ENCODE measurements around the gene CIDEA. TPM values are rescaled to one million over a fixed set of nuclear protein-coding genes. Genes with fewer than 3 reads are reported as not detected.
A peak's percentile ranks its signal among the peaks of the same experiment; 100 is the strongest.

The CIDEA gene
- total RNA-seq, 1 donor from 2014 or later, result not detected

GRCh38 chr18:12274793-12275192 lies 20.6 kb downstream of the CIDEA start:
- DNase-seq (ENCODE audit: low read depth), result no peak

GRCh38 chr18:12276736-12277554 lies 22.8 kb downstream of the CIDEA start:
- no peak for DNase-seq (ENCODE audit: low read depth)

- DNase-seq (ENCODE audit: low read depth), result no peak
Observed at GRCh38 chr18:12278215-12278671, 24.1 kb downstream of the CIDEA start.

GRCh38 chr18:12278741-12279682 lies 24.9 kb downstream of the CIDEA start:
- DNase-seq (ENCODE audit: low read depth), result peak; percentile 85

- no peak for DNase-seq (ENCODE audit: low read depth)
Observed at GRCh38 chr18:12279781-12280531, 25.8 kb downstream of the CIDEA start.

GRCh38 chr18:12281861-12282260 lies 27.7 kb downstream of the CIDEA start:
- DNase-seq (ENCODE audit: low read depth), result no peak

- peak; percentile 61 for DNase-seq (ENCODE audit: low read depth)
Observed at GRCh38 chr18:12282442-12283039, 28.4 kb downstream of the CIDEA start.

- peak; percentile 47 for DNase-seq (ENCODE audit: low read depth)
Observed at GRCh38 chr18:12283256-12283655, 29.1 kb downstream of the CIDEA start.

GRCh38 chr18:12283666-12284065 lies 29.5 kb downstream of the CIDEA start:
- DNase-seq (ENCODE audit: low read depth), result no peak

- DNase-seq (ENCODE audit: low read depth), result no peak
Observed at GRCh38 chr18:12287131-12287681, 33.0 kb downstream of the CIDEA start.

- DNase-seq (ENCODE audit: low read depth), result peak; percentile 86
Observed at GRCh38 chr18:12287684-12288402, 33.7 kb downstream of the CIDEA start.

- DNase-seq (ENCODE audit: low read depth), result no peak
Observed at GRCh38 chr18:12288403-12288755, 34.2 kb downstream of the CIDEA start.

GRCh38 chr18:12290086-12290485 lies 35.9 kb downstream of the CIDEA start:
- no peak for DNase-seq (ENCODE audit: low read depth)

GRCh38 chr18:12291161-12291560 lies 37.0 kb downstream of the CIDEA start:
- no peak for DNase-seq (ENCODE audit: low read depth)

GRCh38 chr18:12291690-12292089 lies 37.5 kb downstream of the CIDEA start:
- no peak for DNase-seq (ENCODE audit: low read depth)

GRCh38 chr18:12293831-12294230 lies 39.7 kb downstream of the CIDEA start:
- DNase-seq (ENCODE audit: low read depth), result no peak

GRCh38 chr18:12295389-12296086 lies 41.4 kb downstream of the CIDEA start:
- DNase-seq (ENCODE audit: low read depth), result no peak

GRCh38 chr18:12296087-12296403 lies 41.9 kb downstream of the CIDEA start:
- no peak for DNase-seq (ENCODE audit: low read depth)

- DNase-seq (ENCODE audit: low read depth), result no peak
Observed at GRCh38 chr18:12296457-12296856, 42.3 kb downstream of the CIDEA start.

GRCh38 chr18:12299862-12300261 lies 45.7 kb downstream of the CIDEA start:
- DNase-seq (ENCODE audit: low read depth), result no peak

Data from renal cortical epithelial cell (primary cell).